ENCODE data around the gene IDUA.
"Not testable (repeated sequence)": the region's sequence is repeated elsewhere in the genome, so short reads cannot be mapped to it uniquely, and the experiment has no call there.

IDUA gene

GRCh38 chr4:1043162-1043561, 56.3 kb downstream of the IDUA start:
- in situ Hi-C loops (cut with MboI; ENCODE audit: low sequenced_read_pairs), result no loop called here

GRCh38 chr4:1043651-1044468, 57.0 kb downstream of the IDUA start:
- in situ Hi-C loops (cut with MboI; ENCODE audit: low sequenced_read_pairs), result no loop called here

GRCh38 chr4:1044469-1045192, 57.8 kb downstream of the IDUA start:
- in situ Hi-C loops (cut with MboI; ENCODE audit: low sequenced_read_pairs), result no loop called here

GRCh38 chr4:1045193-1045594, 58.4 kb downstream of the IDUA start:
- in situ Hi-C loops (cut with MboI; ENCODE audit: low sequenced_read_pairs), result no loop called here

GRCh38 chr4:1045595-1046201, 58.9 kb downstream of the IDUA start:
- in situ Hi-C loops (cut with MboI; ENCODE audit: low sequenced_read_pairs), result no loop called here

GRCh38 chr4:1046581-1047011, 59.8 kb downstream of the IDUA start:
- in situ Hi-C loops (cut with MboI; ENCODE audit: low sequenced_read_pairs), result not testable (repeated sequence)

- in situ Hi-C loops (cut with MboI; ENCODE audit: low sequenced_read_pairs), result no loop called here
Measured at GRCh38 chr4:1047106-1047975, 60.5 kb downstream of the IDUA start.

GRCh38 chr4:1047976-1048772, 61.3 kb downstream of the IDUA start:
- in situ Hi-C loops (cut with MboI; ENCODE audit: low sequenced_read_pairs), result no loop called here

GRCh38 chr4:1048773-1049590, 62.1 kb downstream of the IDUA start:
- in situ Hi-C loops (cut with MboI; ENCODE audit: low sequenced_read_pairs), result no loop called here

- in situ Hi-C loops (cut with MboI; ENCODE audit: low sequenced_read_pairs), result no loop called here
Measured at GRCh38 chr4:1049591-1049905, 62.7 kb downstream of the IDUA start.

- in situ Hi-C loops (cut with MboI; ENCODE audit: low sequenced_read_pairs), result no loop called here
Measured at GRCh38 chr4:1050486-1051213, 63.8 kb downstream of the IDUA start.

- in situ Hi-C loops (cut with MboI; ENCODE audit: low sequenced_read_pairs), result no loop called here
Measured at GRCh38 chr4:1051472-1051871, 64.6 kb downstream of the IDUA start.

GRCh38 chr4:1052231-1052671, 65.4 kb downstream of the IDUA start:
- in situ Hi-C loops (cut with MboI; ENCODE audit: low sequenced_read_pairs), result no loop called here

- in situ Hi-C loops (cut with MboI; ENCODE audit: low sequenced_read_pairs), result no loop called here
Measured at GRCh38 chr4:1053080-1053661, 66.3 kb downstream of the IDUA start.

- in situ Hi-C loops (cut with MboI; ENCODE audit: low sequenced_read_pairs), result not testable (repeated sequence)
Measured at GRCh38 chr4:1053891-1054290, 67.0 kb downstream of the IDUA start.
